Epithelial cell of esophagus (primary cell): ENCODE data around the gene MOB1B.
A peak's percentile ranks its signal among the peaks of the same experiment; 100 is the strongest.

Experiments used
- DNase-seq: peaks from one replicate; pipeline ENCODE4 v3.0.0; 2010; ENCODE audit warnings: low read depth
- H3K4me3 ChIP-seq: 2 replicates; pipeline ENCODE4 v1.5.1; 2011; ENCODE audit warnings: mild to moderate bottlenecking, low read length, control low read depth
- CTCF ChIP-seq: IDR thresholded peaks from 2 replicates; pipeline ENCODE4 v1.5.1; 2011; ENCODE audit warnings: low read depth, mild to moderate bottlenecking, low read length, control low read depth, inconsistent platforms; ENCODE audit not compliant: insufficient read depth; ENCODE audit errors: missing control alignments

Gene MOB1B

DNA sequence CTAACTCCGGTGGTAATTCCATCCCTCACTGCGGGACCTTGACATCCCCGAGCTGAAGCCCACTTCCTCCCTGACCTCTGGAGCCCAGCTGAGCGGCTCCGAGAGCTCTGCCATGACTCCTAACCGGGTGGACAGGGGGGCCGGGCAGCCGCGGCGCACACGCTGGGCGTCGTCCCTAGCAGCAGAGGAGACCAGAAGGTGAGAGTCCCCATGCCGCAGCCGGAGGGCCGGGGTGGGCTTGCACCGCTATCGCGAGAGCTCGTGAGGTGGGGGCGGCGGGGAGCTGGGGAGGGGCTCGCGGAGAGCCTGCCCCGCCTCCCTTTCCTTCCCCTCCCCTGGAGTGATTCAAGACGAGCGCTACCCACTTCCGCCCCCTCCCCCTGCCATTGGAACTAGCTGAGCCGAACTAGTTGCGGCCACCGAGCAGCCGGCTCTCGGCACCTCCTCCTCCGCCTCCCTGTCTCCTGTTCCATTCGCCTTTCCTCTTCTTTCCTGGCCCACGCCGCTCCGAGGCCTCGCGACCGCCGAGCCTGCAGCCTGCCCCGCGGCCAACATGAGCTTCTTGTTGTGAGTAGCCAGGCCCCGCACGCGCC, at the start of gene MOB1B:
TSS of gene MOB1B (plus strand) at position 386 of the 593 bp plus-strand sequence. CDS start at position 554, 168 bp downstream.
- DNase-seq, result peak; percentile 87

DNA sequence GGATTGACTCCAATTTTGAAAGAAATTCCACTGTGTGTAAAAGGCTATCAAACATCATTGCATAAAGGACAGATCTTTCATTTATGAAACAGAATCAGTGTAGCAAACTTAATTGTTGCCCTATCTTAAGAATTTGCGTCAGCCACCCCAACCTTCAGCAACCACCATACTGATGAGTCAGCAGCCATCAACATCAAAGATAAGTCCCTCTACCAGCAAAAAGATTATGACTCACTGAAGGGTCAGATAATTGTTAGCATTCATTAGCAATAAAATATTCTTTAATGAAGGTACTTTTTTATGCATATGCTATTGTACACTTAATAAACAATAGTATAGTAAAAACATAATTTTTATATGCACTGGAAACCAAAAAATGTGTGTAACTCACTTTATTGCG, 46.7 kb upstream of the MOB1B start:
- no peak overlapping the region for H3K4me3 ChIP-seq
- no peak for TF ChIP-seq CTCF
- DNase-seq, result no peak

More for the DNA sequence above, at the start of gene MOB1B:
- peak; percentile 41 for TF ChIP-seq CTCF
- peak within 1 kb of the TSS; percentile 88 for H3K4me3 ChIP-seq

GRCh38 chr4:70858454-70858853, 43.7 kb upstream of the MOB1B start:
- no peak for DNase-seq
- H3K4me3 ChIP-seq, result no peak overlapping the region
- TF ChIP-seq CTCF, result no peak

- TF ChIP-seq CTCF, result no peak
- no peak for DNase-seq
- H3K4me3 ChIP-seq, result no peak overlapping the region
Observed at GRCh38 chr4:70859066-70859465, 43.1 kb upstream of the MOB1B start.

GRCh38 chr4:70863099-70863790, 38.9 kb upstream of the MOB1B start:
- H3K4me3 ChIP-seq, result no peak overlapping the region
- TF ChIP-seq CTCF, result no peak
- peak; percentile 58 for DNase-seq

- no peak overlapping the region for H3K4me3 ChIP-seq
- TF ChIP-seq CTCF, result no peak
- no peak for DNase-seq
Observed at GRCh38 chr4:70868778-70869177, 33.4 kb upstream of the MOB1B start.

DNA sequence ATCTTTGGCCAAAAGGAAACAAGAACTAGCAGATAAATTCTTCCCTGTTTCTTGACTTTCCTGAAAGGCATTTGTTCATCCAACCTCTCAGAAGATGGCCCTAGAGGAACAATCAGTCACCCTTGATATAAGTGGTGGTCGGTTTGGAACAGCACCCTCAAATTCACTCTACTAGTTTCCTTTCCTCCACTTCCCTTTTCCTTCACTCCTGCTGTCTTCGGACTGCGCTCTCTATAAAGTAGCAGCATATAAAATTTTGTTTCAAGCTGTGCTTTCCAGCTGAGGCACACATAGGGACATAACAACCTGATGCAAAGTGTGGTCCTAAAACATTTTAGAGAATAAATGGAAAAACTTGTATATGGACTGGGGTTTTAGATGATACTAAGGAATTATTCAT, 29.0 kb upstream of the MOB1B start:
- no peak for DNase-seq
- no peak for TF ChIP-seq CTCF
- H3K4me3 ChIP-seq, result no peak overlapping the region
